GM21717 (cell line): ENCODE results near the gene CNEP1R1.

Experiments
- ATAC-seq: cut with Tn5 transposase; IDR thresholded peaks from one replicate; pipeline ENCODE4 v1.9.1; 2021; ENCODE audit warnings: mild to moderate bottlenecking, moderate library complexity; ENCODE audit not compliant: unreplicated experiment

CNEP1R1 gene

GRCh38 chr16:50015631-50016030, 9.4 kb upstream of the CNEP1R1 start:
- no peak for ATAC-seq

GRCh38 chr16:50017553-50017952, 7.5 kb upstream of the CNEP1R1 start:
- no peak for ATAC-seq

GRCh38 chr16:50021544-50021943, 3.5 kb upstream of the CNEP1R1 start:
- ATAC-seq, result no peak

- no peak for ATAC-seq
Measured at GRCh38 chr16:50023641-50024040, 1.4 kb upstream of the CNEP1R1 start.

GRCh38 chr16:50024207-50024606, 818 bp upstream of the CNEP1R1 start:
- ATAC-seq, result no peak

GRCh38 chr16:50025537-50025931, 509 bp downstream of the CNEP1R1 start:
- no peak for ATAC-seq

GRCh38 chr16:50027829-50028228, 2.8 kb downstream of the CNEP1R1 start:
- no peak for ATAC-seq

GRCh38 chr16:50035468-50035992, 10.5 kb downstream of the CNEP1R1 start:
- no peak for ATAC-seq

- ATAC-seq, result no peak
Measured at GRCh38 chr16:50036426-50036825, 11.4 kb downstream of the CNEP1R1 start.

- no peak for ATAC-seq
Measured at GRCh38 chr16:50037662-50038220, 12.7 kb downstream of the CNEP1R1 start.

- no peak for ATAC-seq
Measured at GRCh38 chr16:50038286-50038685, 13.3 kb downstream of the CNEP1R1 start.

- no peak for ATAC-seq
Measured at GRCh38 chr16:50038756-50039529, 13.9 kb downstream of the CNEP1R1 start.

- ATAC-seq, result no peak
Measured at GRCh38 chr16:50040018-50040417, 15.0 kb downstream of the CNEP1R1 start.

- ATAC-seq, result no peak
Measured at GRCh38 chr16:50040710-50041109, 15.7 kb downstream of the CNEP1R1 start.

- ATAC-seq, result no peak
Measured at GRCh38 chr16:50043358-50043757, 18.3 kb downstream of the CNEP1R1 start.

- ATAC-seq, result no peak
Measured at GRCh38 chr16:50045412-50045811, 20.4 kb downstream of the CNEP1R1 start.

- no peak for ATAC-seq
Measured at GRCh38 chr16:50046853-50047252, 21.8 kb downstream of the CNEP1R1 start.

GRCh38 chr16:50047864-50048263, 22.8 kb downstream of the CNEP1R1 start:
- no peak for ATAC-seq

GRCh38 chr16:50050802-50051201, 25.8 kb downstream of the CNEP1R1 start:
- no peak for ATAC-seq

- no peak for ATAC-seq
Measured at GRCh38 chr16:50056226-50056625, 31.2 kb downstream of the CNEP1R1 start.

- ATAC-seq, result no peak
Measured at GRCh38 chr16:50058091-50058771, 33.2 kb downstream of the CNEP1R1 start.

- no peak for ATAC-seq
Measured at GRCh38 chr16:50059111-50059510, 34.1 kb downstream of the CNEP1R1 start.
